Glutamatergic neuron (in vitro differentiated cells): ENCODE results near the gene C2orf68. TPM values are rescaled to one million over a fixed set of nuclear protein-coding genes. Genes with fewer than 3 reads are reported as not detected.
"Not testable (repeated sequence)": the region's sequence is repeated elsewhere in the genome, so short reads cannot be mapped to it uniquely, and the experiment has no call there.

Experiments used
- DNase-seq: peaks from one replicate; pipeline ENCODE4 v3.0.0; 2022
- H3K27ac Mint-ChIP-seq: one replicate; pipeline ENCODE4 v1.8.0; 2020; ENCODE audit warnings: mild to moderate bottlenecking, mixed read lengths, inconsistent platforms; ENCODE audit not compliant: unreplicated experiment
- H3K27me3 Mint-ChIP-seq: one replicate; pipeline ENCODE4 v1.8.0; 2020; ENCODE audit warnings: mild to moderate bottlenecking, moderate library complexity, mixed read lengths, inconsistent platforms; ENCODE audit not compliant: unreplicated experiment
- H3K36me3 Mint-ChIP-seq: one replicate; pipeline ENCODE4 v1.8.0; 2020; ENCODE audit warnings: mild to moderate bottlenecking, mixed read lengths, inconsistent platforms; ENCODE audit not compliant: unreplicated experiment
- H3K4me1 Mint-ChIP-seq: one replicate; pipeline ENCODE4 v1.8.0; 2020; ENCODE audit warnings: mild to moderate bottlenecking, low read depth, mixed read lengths, inconsistent platforms; ENCODE audit not compliant: unreplicated experiment
- H3K4me3 Mint-ChIP-seq: one replicate; pipeline ENCODE4 v1.8.0; 2020; ENCODE audit warnings: mild to moderate bottlenecking, mixed read lengths, inconsistent platforms; ENCODE audit not compliant: unreplicated experiment
- H3K9me3 Mint-ChIP-seq: one replicate; pipeline ENCODE4 v1.8.0; 2020; ENCODE audit warnings: mild to moderate bottlenecking, moderate library complexity, mixed read lengths, inconsistent platforms; ENCODE audit not compliant: unreplicated experiment
- CTCF ChIP-seq: fragments of 200-600 bp; sonication (generic); IDR thresholded peaks from one replicate; pipeline ENCODE4 v1.5.0; 2021; ENCODE audit not compliant: partially characterized antibody, unreplicated experiment
- total RNA-seq: library from RNA; stranded (reverse); fragmentation: NEBNext Ultra II Directional; extraction: Animal tissue kit (Norgen Biotek cat#: 25700); gene quantifications from one replicate; pipeline ENCODE4 v1.2.1, GENCODE V29; 2021; ENCODE audit not compliant: unreplicated experiment

C2orf68 gene
- total RNA-seq, 1 donor from 2014 or later, result 51.0 TPM

- H3K4me3 Mint-ChIP-seq, result peak overlapping the region; percentile 2
Measured at GRCh38 chr2:85606116-85606455, 5.8 kb downstream of the C2orf68 start.

GRCh38 chr2:85605406-85606115 is 6.3 kb downstream of the C2orf68 start:
- no peaks in the 10 kb centered on the region for H3K36me3 Mint-ChIP-seq
- peaks cover 8% of the 10 kb centered on the region for H3K4me1 Mint-ChIP-seq
- no peak for DNase-seq
- H3K27ac Mint-ChIP-seq, result peak overlapping the region; percentile 8
- H3K27me3 Mint-ChIP-seq, result peaks cover 6% of the 10 kb centered on the region
- H3K9me3 Mint-ChIP-seq, result peaks cover 10% of the 10 kb centered on the region
- peak overlapping the region; percentile 2 for H3K4me3 Mint-ChIP-seq
- no peak for TF ChIP-seq CTCF

More at GRCh38 chr2:85606116-85606455, 5.8 kb downstream of the C2orf68 start:
- DNase-seq, result no peak
- H3K4me1 Mint-ChIP-seq, result peaks cover 8% of the 10 kb centered on the region
- no peak for TF ChIP-seq CTCF
- H3K36me3 Mint-ChIP-seq, result no peaks in the 10 kb centered on the region
- H3K9me3 Mint-ChIP-seq, result peaks cover 10% of the 10 kb centered on the region
- peak overlapping the region; percentile 8 for H3K27ac Mint-ChIP-seq
- H3K27me3 Mint-ChIP-seq, result peaks cover 6% of the 10 kb centered on the region

- TF ChIP-seq CTCF, result no peak
- Mint-ChIP-seq H3K4me1 (peaks cover 5% of the 10 kb centered on the region), H3K9me3 (peaks cover 10% of the 10 kb centered on the region), H3K27me3 (peaks cover 6% of the 10 kb centered on the region), H3K4me3 (no peak overlapping the region), H3K27ac (no peak overlapping the region), H3K36me3 (no peaks in the 10 kb centered on the region)
- DNase-seq, result no peak
Measured at GRCh38 chr2:85604568-85605339, 7.1 kb downstream of the C2orf68 start.

GRCh38 chr2:85604133-85604444 is 7.8 kb downstream of the C2orf68 start:
- H3K4me3 Mint-ChIP-seq, result peak overlapping the region; percentile 56

GRCh38 chr2:85602476-85603234 is 9.2 kb downstream of the C2orf68 start, which contains the start of gene TMEM150A:
TSS of gene TMEM150A (minus strand) at chr2:85602698. CDS start at chr2:85601948, 750 bp downstream.
- H3K36me3 Mint-ChIP-seq, result no peaks in the 10 kb centered on the region
- peaks cover 5% of the 10 kb centered on the region for H3K4me1 Mint-ChIP-seq
- H3K27me3 Mint-ChIP-seq, result peaks cover 9% of the 10 kb centered on the region
- peak within 1 kb of the TSS; percentile 97 for H3K4me3 Mint-ChIP-seq
- H3K27ac Mint-ChIP-seq, result peak within 1 kb of the TSS; percentile 76
- H3K9me3 Mint-ChIP-seq, result peaks cover 10% of the 10 kb centered on the region
- TF ChIP-seq CTCF, result peak; percentile 35
- peak; percentile 93 for DNase-seq

More at GRCh38 chr2:85604133-85604444, 7.8 kb downstream of the C2orf68 start:
- DNase-seq, H3K36me3 Mint-ChIP-seq, H3K4me1 Mint-ChIP-seq, H3K27ac Mint-ChIP-seq, H3K9me3 Mint-ChIP-seq, H3K27me3 Mint-ChIP-seq: not testable (repeated sequence)
